Mucosa of descending colon (tissue), 3 donors: ENCODE measurements around the gene TIMM23. TPM values are rescaled to one million over a fixed set of nuclear protein-coding genes. Genes with fewer than 3 reads are reported as not detected.
"Not testable (repeated sequence)": the region's sequence is repeated elsewhere in the genome, so short reads cannot be mapped to it uniquely, and the experiment has no call there.

Experiments used
- ATAC-seq: fragments of 200-7000 bp; cut with Tn5 transposase; one replicate; pipeline ENCODE4 v1.9.1; 2020; ENCODE audit warnings: mild to moderate bottlenecking, moderate library complexity
- DNase-seq, 3 donors: peaks; one replicate each; pipeline ENCODE4 v3.0.0-alpha.2; 2020
- H3K36me3 ChIP-seq: fragments of 200-600 bp; one replicate; pipeline ENCODE4 v1.8.0; 2021; ENCODE audit warnings: low read depth, mild to moderate bottlenecking
- H3K4me1 ChIP-seq: fragments of 200-600 bp; one replicate; pipeline ENCODE4 v1.8.0; 2021; ENCODE audit warnings: low read depth, mild to moderate bottlenecking
- H3K4me3 ChIP-seq: fragments of 200-600 bp; one replicate; pipeline ENCODE4 v1.8.0; 2021; ENCODE audit warnings: mild to moderate bottlenecking
- H3K9me3 ChIP-seq: fragments of 200-600 bp; one replicate; pipeline ENCODE4 v1.8.0; 2021; ENCODE audit warnings: mild to moderate bottlenecking
- CTCF ChIP-seq: fragments of 200-600 bp; IDR thresholded peaks from one replicate; pipeline ENCODE4 v1.8.0; 2022; ENCODE audit warnings: antibody characterized with exemption, mild to moderate bottlenecking
- intact Hi-C, 2 donors: fragments of 100-400 bp; cut with DNase I in 1 of 2; cut with micrococcal nuclease in 1 of 2; formaldehyde crosslinking; loops; one replicate each; pipeline versions ENCODE4 v1.11.0 to v1.11.1; 2022; cut with DNase I, micrococcal nuclease
- total RNA-seq, 3 donors: library from RNA; stranded (reverse); fragmentation: NEBNext Ultra II Directional in 2 of 3; extraction: Animal tissue kit (Norgen Biotek cat#: 25700) in 2 of 3; gene quantifications; one replicate each; pipeline versions ENCODE4 v1.2.1 to v1.2.4, GENCODE V29; 2021 to 2023
- donor health status: DM: no; HTN: no; CAD: no; lungs with moderate emphysema.
- donor health status: DM: no; HTN: no; CAD: no.
- donor health status: DM: no; HTN: yes; CAD: no.

TIMM23 gene
- total RNA-seq, 3 donors from 2014 or later: 39.5 to 47.9 (median 47.6) TPM

GRCh38 chr10:45971742-45972105 is 565 bp upstream of the TIMM23 start:
- H3K9me3 ChIP-seq, H3K36me3 ChIP-seq, intact Hi-C loops: not testable (repeated sequence)
- ATAC-seq (peak; percentile 58), DNase-seq (peak in 1 of 3 donors; percentile 3)
- Histone ChIP-seq H3K4me3 (peak overlapping the region; percentile 63), H3K4me1 (peaks cover 11% of the 10 kb centered on the region)

DNA sequence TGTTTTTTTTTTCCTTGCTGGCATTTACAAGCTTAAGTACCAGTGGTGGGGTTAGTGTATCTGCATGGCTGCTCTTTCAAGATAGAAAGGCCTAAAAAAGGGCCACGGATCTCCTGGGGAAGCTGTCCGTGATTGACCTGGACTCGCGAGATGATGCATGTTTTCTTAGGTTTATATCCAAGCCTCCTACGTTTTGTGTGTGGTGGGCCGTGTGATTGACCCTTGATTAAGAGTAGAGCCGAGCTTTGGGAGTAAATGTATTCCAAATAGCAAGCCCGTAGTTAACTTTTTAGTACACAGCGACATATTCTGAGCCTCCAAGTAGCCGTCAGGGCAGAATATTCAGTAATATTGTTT is 502 bp downstream of the TIMM23 start:
- intact Hi-C loops, DNase-seq, H3K9me3 ChIP-seq, H3K36me3 ChIP-seq: not testable (repeated sequence)
- Histone ChIP-seq H3K4me3 (peak overlapping the region; percentile 63), H3K4me1 (peaks cover 11% of the 10 kb centered on the region)
- ATAC-seq: peak; percentile 22

DNA sequence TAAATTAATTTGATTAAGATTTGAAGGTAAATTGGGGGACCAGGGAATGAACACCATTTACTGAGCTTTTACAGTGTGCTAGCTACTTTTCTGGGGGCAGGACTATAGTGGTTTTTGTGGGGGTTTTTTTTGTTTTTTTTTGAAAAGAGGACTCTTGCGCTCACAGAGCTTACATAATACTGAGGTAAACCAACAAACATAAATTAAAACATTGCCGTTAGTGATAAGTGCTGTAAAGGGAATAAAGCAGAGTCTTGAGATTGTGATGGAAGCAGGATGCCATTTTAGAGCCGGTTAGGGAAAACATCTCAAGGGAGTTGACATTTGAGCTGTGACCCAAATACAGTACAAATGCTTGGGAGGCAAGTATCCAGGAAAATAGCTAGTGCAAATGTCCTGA is 1.8 kb downstream of the TIMM23 start:
- peaks cover 11% of the 10 kb centered on the region for H3K4me1 ChIP-seq
- H3K9me3 ChIP-seq, H3K4me3 ChIP-seq, intact Hi-C loops, H3K36me3 ChIP-seq, DNase-seq, ATAC-seq: not testable (repeated sequence)

DNA sequence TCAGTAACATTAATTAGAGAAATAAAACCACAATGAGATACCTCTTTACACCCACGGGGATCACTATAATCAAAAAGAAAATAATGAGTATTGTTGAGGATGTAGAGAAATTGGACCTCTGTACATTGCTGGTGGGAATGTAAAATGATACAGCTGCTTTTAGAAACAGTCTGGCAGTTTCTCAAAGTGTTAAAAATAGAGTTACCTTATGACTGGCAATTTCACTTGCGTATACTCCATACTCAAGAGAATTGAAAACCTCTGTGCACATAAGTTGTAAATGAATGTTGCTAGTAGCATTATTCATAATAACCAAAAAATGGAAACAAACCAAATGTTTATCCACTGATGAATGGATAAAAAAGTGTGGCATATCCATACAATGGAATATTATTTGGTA is 6.3 kb downstream of the TIMM23 start:
- ATAC-seq, H3K4me1 ChIP-seq, DNase-seq, H3K4me3 ChIP-seq, intact Hi-C loops, H3K36me3 ChIP-seq, H3K9me3 ChIP-seq: not testable (repeated sequence)

- H3K9me3 ChIP-seq, ATAC-seq, intact Hi-C loops: not testable (repeated sequence)
Measured at GRCh38 chr10:45981367-45981766, 9.1 kb downstream of the TIMM23 start.

DNA sequence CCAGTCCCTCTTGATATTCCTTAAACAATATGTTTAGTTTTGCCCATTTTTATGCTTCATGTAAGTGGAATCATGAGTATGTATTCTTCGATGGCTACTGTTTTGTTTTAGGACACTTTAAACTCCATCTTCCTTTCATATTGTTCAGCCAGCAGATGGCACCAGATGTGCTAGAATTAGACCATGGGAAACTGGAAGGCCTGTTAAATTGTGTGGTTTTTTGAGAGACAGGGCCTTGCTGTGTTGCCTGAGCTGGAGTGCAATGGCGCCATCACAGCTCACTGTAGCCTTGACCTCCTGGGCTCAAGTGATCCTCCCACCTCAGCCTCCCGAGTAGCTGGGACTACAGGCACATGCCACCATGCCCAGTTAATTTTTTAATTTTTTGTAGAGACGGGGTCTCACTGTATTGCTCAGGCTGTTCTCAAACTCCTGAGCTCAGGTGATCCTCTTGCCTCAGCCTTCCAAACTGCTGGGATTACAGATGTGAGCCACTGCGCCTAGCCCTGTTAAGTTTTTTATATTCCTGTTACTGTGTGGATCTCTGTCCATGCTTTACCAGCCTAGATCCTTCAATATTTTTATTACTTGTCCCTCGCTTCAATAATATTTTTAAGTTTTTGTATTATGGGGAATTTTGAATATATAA is 11.4 kb downstream of the TIMM23 start:
- DNase-seq (peak in 1 of 3 donors; percentile 71), ATAC-seq (peak; percentile 74)
- H3K4me3 ChIP-seq, H3K4me1 ChIP-seq, H3K36me3 ChIP-seq, intact Hi-C loops, H3K9me3 ChIP-seq: not testable (repeated sequence)

More at GRCh38 chr10:45981367-45981766, 9.1 kb downstream of the TIMM23 start:
- not testable (repeated sequence) for H3K36me3 ChIP-seq, H3K4me3 ChIP-seq, DNase-seq, H3K4me1 ChIP-seq

DNA sequence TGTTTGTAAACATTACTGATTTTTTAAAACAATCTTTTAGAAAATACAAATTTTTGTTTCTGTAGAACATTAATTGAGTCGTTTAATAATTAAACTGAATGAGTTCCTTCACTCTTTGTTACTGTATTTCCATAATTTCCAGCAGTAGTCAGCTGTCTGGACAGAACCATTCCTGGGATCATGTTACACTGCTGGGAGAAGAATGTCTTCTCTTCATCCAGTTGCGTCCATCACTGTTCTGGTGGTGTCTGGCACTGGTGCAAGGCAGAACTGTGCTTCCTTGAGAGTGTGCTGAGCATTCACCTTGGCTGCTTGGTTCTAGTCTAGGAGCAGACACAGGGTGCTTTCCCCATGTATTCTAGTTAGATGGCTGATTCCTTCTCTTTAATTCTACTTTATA is 12.2 kb downstream of the TIMM23 start:
- H3K36me3 ChIP-seq, DNase-seq, ATAC-seq, H3K9me3 ChIP-seq, H3K4me1 ChIP-seq, intact Hi-C loops, H3K4me3 ChIP-seq: not testable (repeated sequence)

- ATAC-seq, H3K4me1 ChIP-seq, H3K9me3 ChIP-seq, DNase-seq, intact Hi-C loops, H3K36me3 ChIP-seq, H3K4me3 ChIP-seq: not testable (repeated sequence)
Measured at GRCh38 chr10:45985590-45985989, 13.3 kb downstream of the TIMM23 start.

DNA sequence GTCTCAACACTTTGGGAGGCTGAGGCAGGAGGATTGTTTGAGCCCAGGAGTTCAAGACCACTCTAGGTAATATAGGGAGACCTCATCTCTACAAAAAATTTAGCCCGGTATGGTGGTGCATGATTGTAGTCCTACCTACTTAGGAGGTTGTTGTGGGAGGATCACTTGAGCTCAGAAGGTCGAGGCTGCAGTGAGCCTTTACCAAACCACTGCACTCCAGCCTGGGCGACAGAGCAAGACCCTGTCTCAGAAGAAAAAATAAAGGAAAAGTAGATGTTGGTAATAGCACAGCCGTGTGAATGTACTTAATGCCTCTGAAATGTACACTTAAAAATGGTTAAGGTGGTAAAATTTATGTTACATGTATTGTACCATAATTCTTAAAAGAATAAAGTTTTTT is 25.3 kb downstream of the TIMM23 start:
- H3K36me3 ChIP-seq: no peaks in the 10 kb centered on the region
- intact Hi-C loops: no loop called here
- no peak for DNase-seq
- no peak for ATAC-seq
- no peak overlapping the region for H3K4me3 ChIP-seq
- H3K9me3 ChIP-seq: no peaks in the 10 kb centered on the region
- no peak for TF ChIP-seq CTCF
- H3K4me1 ChIP-seq: no peaks in the 10 kb centered on the region

- H3K9me3 ChIP-seq: no peaks in the 10 kb centered on the region
- TF ChIP-seq CTCF: no peak
- no peaks in the 10 kb centered on the region for H3K36me3 ChIP-seq
- no peak overlapping the region for H3K4me3 ChIP-seq
- intact Hi-C loops: no loop called here
- H3K4me1 ChIP-seq: no peaks in the 10 kb centered on the region
- DNase-seq (no peak), ATAC-seq (no peak)
Measured at GRCh38 chr10:45997994-45998763, 25.9 kb downstream of the TIMM23 start.

GRCh38 chr10:45999955-46000354 is 27.7 kb downstream of the TIMM23 start:
- H3K36me3 ChIP-seq, ATAC-seq, H3K4me1 ChIP-seq, DNase-seq, intact Hi-C loops, H3K9me3 ChIP-seq, H3K4me3 ChIP-seq: not testable (repeated sequence)
